IPS-15b (cell line): ENCODE results near the gene DTX3L.
"Not testable (repeated sequence)": the region's sequence is repeated elsewhere in the genome, so short reads cannot be mapped to it uniquely, and the experiment has no call there.

Experiments used
- H3K27me3 ChIP-seq: one replicate; pipeline ENCODE4 v1.6.1; 2013; ENCODE audit warnings: low read length; ENCODE audit not compliant: control insufficient read depth, insufficient read depth
- H3K36me3 ChIP-seq: one replicate; pipeline ENCODE4 v1.6.1; 2013; ENCODE audit warnings: low read length; ENCODE audit not compliant: control insufficient read depth, insufficient read depth
- H3K4me1 ChIP-seq: one replicate; pipeline ENCODE4 v1.6.1; 2013; ENCODE audit warnings: mild to moderate bottlenecking, low read length; ENCODE audit not compliant: control insufficient read depth, insufficient read depth
- H3K4me3 ChIP-seq: one replicate; pipeline ENCODE4 v1.5.1; 2013; ENCODE audit warnings: low read depth, low read length
- H3K9ac ChIP-seq: one replicate; pipeline ENCODE4 v1.6.1; 2013; ENCODE audit warnings: low read depth, mild to moderate bottlenecking, low read length
- H3K9me3 ChIP-seq: one replicate; pipeline ENCODE4 v1.6.1; 2013; ENCODE audit warnings: mild to moderate bottlenecking, low read length; ENCODE audit not compliant: control insufficient read depth, insufficient read depth

Gene DTX3L

GRCh38 chr3:122568131-122568530 lies 4.0 kb downstream of the DTX3L start:
- not testable (repeated sequence) for H3K9ac ChIP-seq, H3K4me1 ChIP-seq, H3K4me3 ChIP-seq, H3K36me3 ChIP-seq, H3K9me3 ChIP-seq, H3K27me3 ChIP-seq

GRCh38 chr3:122568755-122569154 lies 4.6 kb downstream of the DTX3L start:
- H3K4me3 ChIP-seq, result no peak overlapping the region
- H3K4me1 ChIP-seq, result peaks cover 5% of the 10 kb centered on the region
- peaks cover 2% of the 10 kb centered on the region for H3K36me3 ChIP-seq
- H3K9me3 ChIP-seq, result no peaks in the 10 kb centered on the region
- H3K27me3 ChIP-seq, result no peaks in the 10 kb centered on the region
- H3K9ac ChIP-seq, result no peak overlapping the region

GRCh38 chr3:122572940-122573412 lies 8.8 kb downstream of the DTX3L start:
- H3K4me3 ChIP-seq, result no peak overlapping the region
- no peak overlapping the region for H3K9ac ChIP-seq
- H3K36me3 ChIP-seq, result no peaks in the 10 kb centered on the region
- peaks cover 7% of the 10 kb centered on the region for H3K4me1 ChIP-seq
- peaks cover 15% of the 10 kb centered on the region for H3K27me3 ChIP-seq
- H3K9me3 ChIP-seq, result no peaks in the 10 kb centered on the region

- Histone ChIP-seq H3K9me3 (no peaks in the 10 kb centered on the region), H3K36me3 (no peaks in the 10 kb centered on the region), H3K4me1 (peaks cover 7% of the 10 kb centered on the region), H3K27me3 (peaks cover 19% of the 10 kb centered on the region), H3K4me3 (no peak overlapping the region), H3K9ac (no peak overlapping the region)
These were observed 12.2 kb downstream of the DTX3L start for GRCh38 chr3:122576174-122576940.

GRCh38 chr3:122577409-122578031 lies 13.4 kb downstream of the DTX3L start, which contains the start of gene PARP15:
TSS of gene PARP15 (plus strand) at chr3:122577650. CDS start at chr3:122577668, 18 bp downstream.
- Histone ChIP-seq H3K9me3 (no peaks in the 10 kb centered on the region), H3K36me3 (no peaks in the 10 kb centered on the region), H3K4me1 (peaks cover 7% of the 10 kb centered on the region), H3K27me3 (peaks cover 19% of the 10 kb centered on the region), H3K4me3 (peak within 1 kb of the TSS; percentile 54), H3K9ac (peak within 1 kb of the TSS; percentile 42)

GRCh38 chr3:122578069-122578740 lies 14.1 kb downstream of the DTX3L start:
- Histone ChIP-seq H3K4me1 (peaks cover 6% of the 10 kb centered on the region), H3K9ac (no peak overlapping the region), H3K9me3 (no peaks in the 10 kb centered on the region), H3K36me3 (no peaks in the 10 kb centered on the region), H3K27me3 (peaks cover 19% of the 10 kb centered on the region), H3K4me3 (peak overlapping the region; percentile 54)

- peaks cover 19% of the 10 kb centered on the region for H3K27me3 ChIP-seq
- H3K9ac ChIP-seq, result no peak overlapping the region
- H3K4me3 ChIP-seq, result no peak overlapping the region
- H3K9me3 ChIP-seq, result no peaks in the 10 kb centered on the region
- peaks cover 2% of the 10 kb centered on the region for H3K4me1 ChIP-seq
- H3K36me3 ChIP-seq, result no peaks in the 10 kb centered on the region
These were observed 16.3 kb downstream of the DTX3L start for GRCh38 chr3:122580470-122580869.

- peaks cover 13% of the 10 kb centered on the region for H3K27me3 ChIP-seq
- no peaks in the 10 kb centered on the region for H3K9me3 ChIP-seq
- H3K4me1 ChIP-seq, result peaks cover 2% of the 10 kb centered on the region
- H3K36me3 ChIP-seq, result no peaks in the 10 kb centered on the region
- no peak overlapping the region for H3K4me3 ChIP-seq
- H3K9ac ChIP-seq, result no peak overlapping the region
These were observed 17.5 kb downstream of the DTX3L start for GRCh38 chr3:122581622-122582021.

- Histone ChIP-seq H3K4me1 (no peaks in the 10 kb centered on the region), H3K9ac (no peak overlapping the region), H3K4me3 (no peak overlapping the region), H3K9me3 (no peaks in the 10 kb centered on the region), H3K27me3 (peaks cover 6% of the 10 kb centered on the region), H3K36me3 (no peaks in the 10 kb centered on the region)
These were observed 18.3 kb downstream of the DTX3L start for GRCh38 chr3:122582390-122582789.

GRCh38 chr3:122586098-122586497 lies 22.0 kb downstream of the DTX3L start:
- Histone ChIP-seq H3K4me1 (peaks cover 4% of the 10 kb centered on the region), H3K36me3 (no peaks in the 10 kb centered on the region), H3K4me3 (no peak overlapping the region)

GRCh38 chr3:122586773-122587485 lies 22.8 kb downstream of the DTX3L start:
- peaks cover 4% of the 10 kb centered on the region for H3K4me1 ChIP-seq
- H3K36me3 ChIP-seq, result no peaks in the 10 kb centered on the region

More at GRCh38 chr3:122586098-122586497, 22.0 kb downstream of the DTX3L start:
- H3K27me3 ChIP-seq, result no peaks in the 10 kb centered on the region
- H3K9me3 ChIP-seq, result no peaks in the 10 kb centered on the region
- H3K9ac ChIP-seq, result no peak overlapping the region

More at GRCh38 chr3:122586773-122587485, 22.8 kb downstream of the DTX3L start:
- no peak overlapping the region for H3K4me3 ChIP-seq
- no peaks in the 10 kb centered on the region for H3K27me3 ChIP-seq
- no peaks in the 10 kb centered on the region for H3K9me3 ChIP-seq
- H3K9ac ChIP-seq, result no peak overlapping the region
